ENCODE results near the gene TKTL1. TPM values are rescaled to one million over a fixed set of nuclear protein-coding genes. Genes with fewer than 3 reads are reported as not detected.
A peak's percentile ranks its signal among the peaks of the same experiment; 100 is the strongest.

Gene TKTL1
- total RNA-seq, 1 donor from 2014 or later, result not detected

GRCh38 chrX:154348114-154348531 is 52.5 kb downstream of the TKTL1 start:
- H3K4me3 Mint-ChIP-seq (ENCODE audit: unreplicated experiment), result no peak overlapping the region
- H3K4me1 Mint-ChIP-seq (ENCODE audit: unreplicated experiment), result peaks cover 7% of the 10 kb centered on the region
- no peak for TF ChIP-seq CTCF (IDR thresholded peaks at IDR 0.05)
- no peaks in the 10 kb centered on the region for H3K9me3 Mint-ChIP-seq (ENCODE audit: unreplicated experiment)
- no peak for DNase-seq (ENCODE audit: extremely low spot score, unreplicated experiment)
- peaks cover 4% of the 10 kb centered on the region for H3K36me3 Mint-ChIP-seq (ENCODE audit: unreplicated experiment)
- H3K27me3 Mint-ChIP-seq (ENCODE audit: unreplicated experiment), result no peaks in the 10 kb centered on the region
- H3K27ac Mint-ChIP-seq (ENCODE audit: unreplicated experiment), result peak overlapping the region; percentile 38

- DNase-seq (ENCODE audit: extremely low spot score, unreplicated experiment), result no peak
- Mint-ChIP-seq H3K27me3 (ENCODE audit: unreplicated experiment) (no peaks in the 10 kb centered on the region), H3K4me1 (ENCODE audit: unreplicated experiment) (peaks cover 7% of the 10 kb centered on the region), H3K27ac (ENCODE audit: unreplicated experiment) (peak overlapping the region; percentile 71), H3K36me3 (ENCODE audit: unreplicated experiment) (peaks cover 4% of the 10 kb centered on the region), H3K4me3 (ENCODE audit: unreplicated experiment) (no peak overlapping the region), H3K9me3 (ENCODE audit: unreplicated experiment) (no peaks in the 10 kb centered on the region)
- TF ChIP-seq CTCF (IDR thresholded peaks at IDR 0.05), result no peak
Measured at GRCh38 chrX:154348646-154349358, 53.2 kb downstream of the TKTL1 start.

- Mint-ChIP-seq H3K9me3 (ENCODE audit: unreplicated experiment) (no peaks in the 10 kb centered on the region), H3K4me1 (ENCODE audit: unreplicated experiment) (peaks cover 7% of the 10 kb centered on the region), H3K27me3 (ENCODE audit: unreplicated experiment) (no peaks in the 10 kb centered on the region), H3K36me3 (ENCODE audit: unreplicated experiment) (peaks cover 4% of the 10 kb centered on the region), H3K4me3 (ENCODE audit: unreplicated experiment) (no peak overlapping the region), H3K27ac (ENCODE audit: unreplicated experiment) (no peak overlapping the region)
- no peak for DNase-seq (ENCODE audit: extremely low spot score, unreplicated experiment)
- no peak for TF ChIP-seq CTCF (IDR thresholded peaks at IDR 0.05)
Measured at GRCh38 chrX:154349359-154349935, 53.9 kb downstream of the TKTL1 start.

- peaks cover 4% of the 10 kb centered on the region for H3K36me3 Mint-ChIP-seq (ENCODE audit: unreplicated experiment)
- no peak for DNase-seq (ENCODE audit: extremely low spot score, unreplicated experiment)
- no peaks in the 10 kb centered on the region for H3K27me3 Mint-ChIP-seq (ENCODE audit: unreplicated experiment)
- no peak overlapping the region for H3K27ac Mint-ChIP-seq (ENCODE audit: unreplicated experiment)
- H3K4me1 Mint-ChIP-seq (ENCODE audit: unreplicated experiment), result peaks cover 7% of the 10 kb centered on the region
- no peaks in the 10 kb centered on the region for H3K9me3 Mint-ChIP-seq (ENCODE audit: unreplicated experiment)
- H3K4me3 Mint-ChIP-seq (ENCODE audit: unreplicated experiment), result no peak overlapping the region
- TF ChIP-seq CTCF (IDR thresholded peaks at IDR 0.05), result no peak
Measured at GRCh38 chrX:154349979-154350378, 54.4 kb downstream of the TKTL1 start.

- Mint-ChIP-seq H3K9me3 (ENCODE audit: unreplicated experiment) (no peaks in the 10 kb centered on the region), H3K36me3 (ENCODE audit: unreplicated experiment) (peaks cover 4% of the 10 kb centered on the region), H3K4me3 (ENCODE audit: unreplicated experiment) (no peak overlapping the region), H3K4me1 (ENCODE audit: unreplicated experiment) (peaks cover 7% of the 10 kb centered on the region), H3K27me3 (ENCODE audit: unreplicated experiment) (no peaks in the 10 kb centered on the region), H3K27ac (ENCODE audit: unreplicated experiment) (no peak overlapping the region)
- no peak for TF ChIP-seq CTCF (IDR thresholded peaks at IDR 0.05)
- DNase-seq (ENCODE audit: extremely low spot score, unreplicated experiment), result no peak
Measured at GRCh38 chrX:154350429-154351182, 55.0 kb downstream of the TKTL1 start.

Data from osteocyte (in vitro differentiated cells).